HG03469 (cell line): Measurements from ENCODE around the gene FLAD1.

Experiments
- ATAC-seq: cut with Tn5 transposase; IDR thresholded peaks from one replicate; pipeline ENCODE4 v1.9.1; 2021; ENCODE audit warnings: mild to moderate bottlenecking, moderate library complexity, moderate number of reproducible peaks; ENCODE audit not compliant: unreplicated experiment

FLAD1 gene

DNA sequence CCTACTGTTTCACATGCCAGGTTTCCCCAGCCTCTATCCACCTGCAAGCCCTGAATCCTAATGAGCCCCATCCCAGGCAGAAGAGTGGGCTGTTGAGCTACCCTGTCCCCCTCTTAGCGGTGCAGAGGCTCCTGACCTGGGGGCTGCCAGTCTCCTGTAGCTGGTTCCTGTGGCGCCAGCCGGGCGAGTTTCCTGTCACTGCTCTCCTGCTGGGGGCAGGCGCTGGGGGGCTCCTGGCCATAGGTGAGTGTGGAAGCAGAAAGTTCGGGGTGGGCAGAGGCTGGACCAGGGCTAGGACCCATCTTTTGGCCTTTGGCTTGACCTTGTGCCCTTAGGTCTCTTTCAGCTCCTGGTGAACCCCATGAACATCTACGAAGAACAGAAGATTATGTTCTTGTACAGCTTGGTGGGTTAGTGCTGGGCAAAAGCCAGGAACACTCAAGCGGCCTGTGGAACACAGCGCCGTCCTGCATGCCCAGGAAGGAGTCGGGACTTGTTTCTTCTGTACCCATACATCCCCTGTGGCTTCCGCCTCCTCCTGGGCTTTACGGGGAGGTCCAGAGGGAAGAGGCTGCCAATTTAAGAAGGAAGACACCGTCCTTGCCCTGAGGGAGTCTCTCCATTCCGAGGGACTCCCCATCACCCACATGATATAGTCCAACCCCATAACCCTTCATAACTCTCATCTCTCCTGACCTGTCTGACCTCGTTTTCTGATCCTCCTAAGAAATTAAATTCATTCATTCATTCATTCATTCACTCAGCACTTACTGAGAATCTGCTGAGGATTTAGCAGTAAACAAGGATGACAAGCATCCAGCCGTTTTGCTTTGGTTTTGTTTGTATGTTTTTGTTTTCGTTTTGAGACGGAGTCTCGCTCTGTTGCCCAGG lies 51.4 kb downstream of the FLAD1 start:
- ATAC-seq = no peak

DNA sequence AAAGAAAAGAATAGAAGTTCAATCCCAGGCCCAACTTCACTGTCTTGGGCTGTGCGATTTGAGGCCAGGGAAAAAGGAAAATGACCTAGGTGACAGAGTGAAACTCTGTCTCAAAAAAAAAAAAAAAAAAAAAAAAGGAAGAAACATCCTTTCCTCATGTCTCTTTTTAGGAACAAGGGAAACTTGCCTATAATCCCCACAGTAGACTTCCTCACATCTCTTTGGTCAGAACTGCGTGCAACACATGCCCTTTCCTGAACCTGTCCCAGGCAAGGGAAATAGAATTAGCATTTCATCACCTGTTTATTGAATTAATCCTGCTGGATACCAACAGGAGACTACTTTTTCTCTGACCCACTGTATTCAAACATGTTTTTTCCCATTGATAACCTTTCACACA lies 52.8 kb downstream of the FLAD1 start:
- ATAC-seq = no peak

DNA sequence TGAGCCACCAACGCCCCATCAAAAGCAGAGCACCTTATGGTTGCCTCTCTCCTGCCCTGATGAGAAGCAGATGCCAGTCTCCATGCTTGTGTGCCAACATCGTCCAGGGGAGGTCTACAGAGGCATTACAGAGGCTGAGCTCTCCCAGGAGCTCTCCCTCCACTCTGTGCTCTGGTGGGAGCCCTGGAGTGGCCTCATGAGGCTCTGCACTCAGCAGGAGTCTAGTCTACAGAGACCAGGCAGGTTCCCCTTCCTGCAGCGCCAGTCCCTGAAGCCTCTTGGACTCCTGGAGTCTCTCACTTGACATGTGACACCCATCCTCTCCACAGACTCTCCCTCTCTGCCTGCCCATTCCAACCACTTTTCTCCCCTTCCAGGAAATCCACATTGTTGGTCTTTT lies 53.9 kb downstream of the FLAD1 start:
- ATAC-seq = no peak

DNA sequence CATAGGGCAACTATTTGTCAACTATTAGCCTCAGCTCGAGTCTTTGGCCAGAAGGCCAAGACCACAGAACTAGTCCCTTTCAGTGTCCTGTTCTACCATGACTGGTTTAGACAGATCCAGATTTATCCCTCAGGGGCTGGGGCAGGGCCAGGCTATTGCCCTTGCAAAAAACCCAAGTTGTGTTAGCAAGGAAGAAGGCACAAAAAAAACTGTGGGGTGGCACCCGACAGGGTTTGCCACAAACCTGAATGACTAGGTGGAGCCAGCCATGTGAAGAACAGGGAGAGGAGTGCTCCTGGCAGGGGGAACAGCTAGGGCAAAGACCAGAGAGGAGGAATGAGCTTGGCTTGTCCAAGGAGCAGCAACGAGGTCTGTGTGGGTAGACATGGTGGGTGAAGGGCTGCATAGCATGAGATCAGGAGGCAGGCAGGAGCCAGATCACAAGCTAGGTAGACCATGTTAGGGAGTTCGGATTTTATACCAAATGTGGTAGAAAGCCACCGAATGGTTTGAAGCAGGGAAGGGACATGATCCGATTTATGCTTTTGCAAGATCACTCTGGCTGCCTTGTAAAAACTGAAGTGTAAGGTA lies 54.8 kb downstream of the FLAD1 start:
- ATAC-seq = no peak

DNA sequence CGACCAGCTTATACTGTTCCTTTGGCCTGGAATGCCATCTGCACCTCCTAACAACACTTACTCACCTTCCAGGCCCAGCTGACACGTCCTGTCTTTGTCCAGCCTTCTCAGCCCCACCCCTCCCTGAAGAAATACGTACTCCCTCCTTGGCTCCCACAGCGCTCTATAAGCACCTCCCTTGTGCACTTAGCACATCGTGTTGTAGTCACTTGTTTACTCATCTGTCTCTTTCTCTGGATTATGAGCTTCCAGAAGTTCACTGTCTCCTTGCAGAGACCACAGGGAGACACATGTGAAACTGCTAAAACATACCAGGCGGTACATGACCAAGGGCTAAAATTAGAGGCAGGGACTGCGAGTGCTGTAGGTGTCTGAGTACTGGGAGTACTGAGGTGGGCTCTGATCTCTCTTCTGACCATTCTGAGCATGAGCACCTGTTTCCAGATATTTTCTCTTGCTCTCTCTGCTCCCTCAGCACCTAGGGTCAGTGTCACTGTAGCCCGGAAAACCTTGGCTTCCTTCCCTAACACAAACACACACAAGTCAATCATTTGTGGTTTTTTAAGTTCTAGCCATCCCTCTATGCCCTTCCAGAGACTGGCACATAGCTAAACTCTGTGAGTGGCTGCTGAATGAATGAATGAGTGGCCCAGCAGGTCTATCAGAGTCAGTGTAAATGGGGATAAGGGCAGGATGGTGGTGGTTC lies 55.6 kb downstream of the FLAD1 start:
- ATAC-seq = no peak

DNA sequence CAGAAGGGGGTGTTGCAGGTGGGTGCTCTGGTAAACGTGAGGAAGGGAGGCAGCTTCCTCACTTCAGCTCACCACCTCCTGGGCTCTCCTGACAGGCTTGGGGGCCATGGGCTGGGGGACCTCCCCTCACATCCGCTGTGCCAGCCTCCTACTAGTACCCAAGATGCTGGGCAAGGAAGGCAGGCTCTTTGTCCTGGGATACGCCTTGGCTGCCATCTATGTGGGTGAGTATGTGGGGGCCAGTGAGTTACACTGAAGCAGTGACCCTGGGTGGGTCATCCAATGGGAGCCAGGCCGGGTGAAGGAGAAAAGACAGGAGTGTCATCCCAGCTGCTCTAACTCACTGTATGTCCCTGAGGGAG lies 56.1 kb downstream of the FLAD1 start:
- no peak for ATAC-seq

DNA sequence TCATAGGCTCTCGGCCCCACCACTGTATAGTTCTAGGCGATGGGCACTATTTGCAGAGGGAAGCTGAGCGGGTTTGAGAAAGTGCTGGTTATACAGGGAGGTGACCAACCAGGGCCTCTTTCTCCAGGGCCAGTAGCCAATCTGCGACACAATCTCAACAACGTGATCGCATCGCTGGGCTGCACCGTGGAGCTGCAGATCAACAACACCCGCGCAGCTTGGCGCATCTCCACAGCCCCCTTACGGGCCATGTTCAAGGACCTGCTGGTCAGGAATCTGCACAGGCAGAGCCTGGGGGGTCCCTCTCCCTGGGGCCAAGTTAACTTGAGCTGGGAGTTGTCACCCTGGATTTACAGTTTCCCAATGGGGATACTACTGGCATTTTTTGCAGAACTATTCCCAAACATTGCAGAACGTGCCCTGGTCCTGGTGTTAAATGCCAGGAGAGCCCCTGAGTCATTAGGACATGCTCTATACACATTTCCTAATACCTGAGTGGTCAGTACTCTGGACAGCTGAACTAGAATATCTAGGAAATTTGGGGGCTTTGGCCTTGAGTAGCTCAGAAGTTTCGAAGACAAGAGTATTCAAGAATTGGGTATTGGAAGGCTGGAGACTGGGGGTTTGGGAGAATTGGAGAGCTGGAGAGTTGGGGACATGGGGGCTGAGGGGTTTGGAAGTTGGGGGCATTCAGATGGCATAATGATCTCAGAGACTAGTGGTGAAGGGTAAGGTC lies 57.4 kb downstream of the FLAD1 start:
- ATAC-seq = no peak
